ENCODE measurements around the gene GC. TPM values are rescaled to one million over a fixed set of nuclear protein-coding genes. Genes with fewer than 3 reads are reported as not detected.

GC gene, protein sequence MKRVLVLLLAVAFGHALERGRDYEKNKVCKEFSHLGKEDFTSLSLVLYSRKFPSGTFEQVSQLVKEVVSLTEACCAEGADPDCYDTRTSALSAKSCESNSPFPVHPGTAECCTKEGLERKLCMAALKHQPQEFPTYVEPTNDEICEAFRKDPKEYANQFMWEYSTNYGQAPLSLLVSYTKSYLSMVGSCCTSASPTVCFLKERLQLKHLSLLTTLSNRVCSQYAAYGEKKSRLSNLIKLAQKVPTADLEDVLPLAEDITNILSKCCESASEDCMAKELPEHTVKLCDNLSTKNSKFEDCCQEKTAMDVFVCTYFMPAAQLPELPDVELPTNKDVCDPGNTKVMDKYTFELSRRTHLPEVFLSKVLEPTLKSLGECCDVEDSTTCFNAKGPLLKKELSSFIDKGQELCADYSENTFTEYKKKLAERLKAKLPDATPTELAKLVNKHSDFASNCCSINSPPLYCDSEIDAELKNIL
- not detected in 2 replicates for total RNA-seq

DNA sequence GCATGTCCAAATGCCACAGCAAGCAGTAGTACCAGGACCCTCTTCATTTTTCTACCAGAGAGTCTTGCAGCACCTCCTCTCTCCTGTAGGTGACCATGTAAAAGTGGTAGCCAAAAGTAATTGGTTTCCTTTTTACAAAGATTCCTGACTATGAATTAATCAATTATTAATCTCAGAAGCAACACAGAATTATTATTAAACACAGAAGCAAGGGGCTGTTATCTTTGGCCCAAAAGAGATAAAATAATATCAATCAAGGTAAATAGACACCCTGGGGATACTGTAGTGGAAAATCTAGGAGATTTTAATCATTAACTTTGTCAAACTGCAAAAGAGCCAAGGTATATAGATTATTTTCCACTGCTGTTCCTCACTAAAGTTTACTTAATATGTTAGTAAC lies at the start of gene GC:
GC (minus strand) TSS at position 108 of the 400 bp plus-strand sequence; CDS start at position 47, 61 bp downstream.

Other genes starting within 250 kb of the GC start
- not detected in 2 replicates for gene NPFFR2, start 247.9 kb upstream of the GC start, total RNA-seq

All from cardiac atrium fibroblast (primary cell).